Trophoblast cell (in vitro differentiated cells and primary cell): ENCODE data around the gene LPAR4.

Source experiments
- DNase-seq, 2 donors: peaks; one replicate each; pipeline ENCODE4 v3.0.0-alpha.2; 2016
- H2AFZ ChIP-seq: 2 replicates; pipeline ENCODE4 v1.6.1; 2013; ENCODE audit warnings: low read length, moderate library complexity, mild to moderate bottlenecking; ENCODE audit not compliant: insufficient read depth, poor library complexity
- H2AK5ac ChIP-seq: 2 replicates; pipeline ENCODE4 v1.6.1; 2013; ENCODE audit warnings: mild to moderate bottlenecking, low read length
- H2BK120ac ChIP-seq: 2 replicates; pipeline ENCODE4 v1.6.1; 2013; ENCODE audit warnings: low read length, mild to moderate bottlenecking, moderate library complexity; ENCODE audit not compliant: insufficient read depth, poor library complexity
- H2BK12ac ChIP-seq: 2 replicates; pipeline ENCODE4 v1.6.1; 2013; ENCODE audit warnings: mild to moderate bottlenecking, low read length, moderate library complexity
- H2BK5ac ChIP-seq: 2 replicates; pipeline ENCODE4 v1.6.1; 2013; ENCODE audit warnings: low read length, low read depth, moderate library complexity, mild to moderate bottlenecking; ENCODE audit not compliant: poor library complexity
- H3K14ac ChIP-seq: 2 replicates; pipeline ENCODE4 v1.6.1; 2013; ENCODE audit warnings: mild to moderate bottlenecking, low read length
- H3K18ac ChIP-seq: 2 replicates; pipeline ENCODE4 v1.6.1; 2013; ENCODE audit warnings: mild to moderate bottlenecking, low read length
- H3K23ac ChIP-seq: 2 replicates; pipeline ENCODE4 v1.6.1; 2013; ENCODE audit warnings: low read length
- H3K27ac ChIP-seq: 2 replicates; pipeline ENCODE4 v1.5.1; 2013; ENCODE audit warnings: low read depth, mild to moderate bottlenecking, inconsistent platforms, low read length, moderate library complexity
- H3K27me3 ChIP-seq: 2 replicates; pipeline ENCODE4 v1.6.1; 2013; ENCODE audit warnings: inconsistent platforms, mild to moderate bottlenecking, low read length, moderate library complexity; ENCODE audit not compliant: insufficient read depth
- H3K36me3 ChIP-seq, 2 experiments: 1 replicate in 1 of 2; 2 replicates in 1 of 2; pipeline ENCODE4 v1.6.1; 2013; ENCODE audit warnings: low read length in 2 of 2, mild to moderate bottlenecking in 2 of 2, moderate library complexity in 1 of 2; ENCODE audit not compliant: insufficient read depth in 2 of 2, control insufficient read depth in 1 of 2
- H3K4ac ChIP-seq: 2 replicates; pipeline ENCODE4 v1.6.1; 2013; ENCODE audit warnings: low read depth, mild to moderate bottlenecking, low read length, moderate library complexity
- H3K4me1 ChIP-seq, 2 experiments: 1 replicate in 1 of 2; 2 replicates in 1 of 2; pipeline ENCODE4 v1.6.1; 2013; ENCODE audit warnings: low read length in 2 of 2, mild to moderate bottlenecking in 2 of 2, moderate library complexity in 1 of 2; ENCODE audit not compliant: insufficient read depth in 2 of 2, control insufficient read depth in 1 of 2
- H3K4me2 ChIP-seq: 2 replicates; pipeline ENCODE4 v1.6.1; 2013; ENCODE audit warnings: inconsistent platforms, mild to moderate bottlenecking, low read length, moderate library complexity
- H3K4me3 ChIP-seq: 2 replicates; pipeline ENCODE4 v1.5.1; 2013; ENCODE audit warnings: mild to moderate bottlenecking, low read depth, low read length, inconsistent platforms
- H3K79me1 ChIP-seq: one replicate; pipeline ENCODE4 v1.6.1; 2013; ENCODE audit warnings: low read length
- H3K79me2 ChIP-seq: 2 replicates; pipeline ENCODE4 v1.6.1; 2013; ENCODE audit warnings: low read length, mild to moderate bottlenecking; ENCODE audit not compliant: control insufficient read depth, insufficient read depth, poor library complexity
- H3K9ac ChIP-seq: 2 replicates; pipeline ENCODE4 v1.6.1; 2013; ENCODE audit warnings: mild to moderate bottlenecking, low read length
- H3K9me3 ChIP-seq: 2 replicates; pipeline ENCODE4 v1.6.1; 2013; ENCODE audit warnings: low read depth, mild to moderate bottlenecking, control low read depth, inconsistent platforms, low read length; ENCODE audit not compliant: insufficient read depth
- H4K12ac ChIP-seq: 2 replicates; pipeline ENCODE4 v1.6.1; 2013; ENCODE audit warnings: low read depth, mild to moderate bottlenecking, low read length, moderate library complexity
- H4K8ac ChIP-seq: 2 replicates; pipeline ENCODE4 v1.6.1; 2013; ENCODE audit warnings: low read depth, mild to moderate bottlenecking, low read length, moderate library complexity
- H4K91ac ChIP-seq: one replicate; pipeline ENCODE4 v1.6.1; 2013; ENCODE audit warnings: low read depth, mild to moderate bottlenecking, low read length, moderate library complexity
- WGBS: extraction: QIAGEN DNeasy Blood & Tissue Kit; methylation state at CpG from one replicate; pipeline ENCODE4 v1.1.7; 2013; ENCODE audit warnings: missing lambda C conversion rate; ENCODE audit not compliant: insufficient read length, insufficient coverage; ENCODE audit errors: extremely low coverage; 5-methylcytosine and 5-hydroxymethylcytosine counted together

Gene LPAR4

DNA sequence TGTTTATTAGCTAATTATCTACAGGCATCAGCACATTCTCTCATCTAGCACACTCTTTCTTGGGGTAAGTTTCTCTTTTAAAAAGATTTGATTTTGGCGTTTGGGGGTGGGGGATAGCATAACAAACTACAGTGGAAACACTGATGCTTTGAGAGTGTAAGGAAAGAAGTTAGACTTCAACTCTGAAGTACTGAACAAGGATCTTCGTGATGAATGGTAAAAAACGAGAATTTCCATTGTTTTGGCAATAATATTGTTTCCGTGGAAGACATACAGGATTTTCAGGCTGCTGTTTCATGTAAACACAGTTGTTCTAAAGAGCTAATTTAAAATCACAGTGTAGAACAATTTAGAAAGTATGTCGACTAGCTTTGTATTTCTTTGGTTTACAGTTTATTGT lies 451 bp downstream of the LPAR4 start:
- Histone ChIP-seq H2BK12ac (no peak overlapping the region), H4K91ac (no peak overlapping the region), H3K4me1 (no peaks in the 10 kb centered on the region), H3K36me3 (no peaks in the 10 kb centered on the region), H3K79me1 (no peaks in the 10 kb centered on the region), H3K9me3 (no peaks in the 10 kb centered on the region), H3K27me3 (no peaks in the 10 kb centered on the region), H3K23ac (no peak overlapping the region), H4K8ac (no peak overlapping the region), H2AK5ac (no peak overlapping the region), H3K4me2 (no peak overlapping the region), H3K14ac (no peak overlapping the region), H3K27ac (no peak overlapping the region), H2BK120ac (no peak overlapping the region), H4K12ac (no peak overlapping the region), H3K9ac (no peak overlapping the region), H3K4ac (no peak overlapping the region), H3K79me2 (no peaks in the 10 kb centered on the region), H2BK5ac (no peak overlapping the region), H3K18ac (no peak overlapping the region), H3K4me3 (no peak overlapping the region), H2AFZ (no peak overlapping the region)
- DNase-seq = no peak
- no CpG with 5 or more reads among the region's 5 CpGs for WGBS

DNA sequence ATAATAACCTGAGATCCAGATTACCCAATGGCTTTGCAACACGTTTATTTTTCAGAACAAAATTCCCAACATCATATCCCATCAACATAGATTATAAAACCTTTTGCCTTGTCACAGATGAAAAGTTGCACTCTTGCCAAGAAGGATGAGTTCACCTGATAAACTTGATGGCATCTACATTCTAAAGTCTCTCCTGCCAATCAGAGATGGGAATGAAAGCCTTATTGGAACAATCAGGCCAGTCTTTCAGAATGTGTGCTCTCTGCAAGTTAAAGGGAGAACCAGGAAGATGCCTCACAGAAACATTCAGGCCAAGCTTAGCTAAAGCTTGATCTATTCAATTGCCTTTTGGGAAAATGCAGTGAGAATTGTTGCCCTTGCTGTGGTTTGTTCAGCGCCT lies 1.3 kb downstream of the LPAR4 start:
- Histone ChIP-seq H3K4me2 (no peak overlapping the region), H3K14ac (no peak overlapping the region), H4K12ac (no peak overlapping the region), H3K79me2 (no peaks in the 10 kb centered on the region), H3K27ac (no peak overlapping the region), H4K91ac (no peak overlapping the region), H2BK120ac (no peak overlapping the region), H3K4me1 (no peaks in the 10 kb centered on the region), H3K27me3 (no peaks in the 10 kb centered on the region), H3K23ac (no peak overlapping the region), H3K4me3 (no peak overlapping the region), H3K79me1 (no peaks in the 10 kb centered on the region), H4K8ac (no peak overlapping the region), H3K36me3 (no peaks in the 10 kb centered on the region), H3K9ac (no peak overlapping the region), H2BK12ac (no peak overlapping the region), H3K18ac (no peak overlapping the region), H2BK5ac (no peak overlapping the region), H3K9me3 (no peaks in the 10 kb centered on the region), H3K4ac (no peak overlapping the region), H2AK5ac (no peak overlapping the region), H2AFZ (no peak overlapping the region)
- WGBS = no CpG with 5 or more reads among the region's 2 CpGs
- no peak for DNase-seq

DNA sequence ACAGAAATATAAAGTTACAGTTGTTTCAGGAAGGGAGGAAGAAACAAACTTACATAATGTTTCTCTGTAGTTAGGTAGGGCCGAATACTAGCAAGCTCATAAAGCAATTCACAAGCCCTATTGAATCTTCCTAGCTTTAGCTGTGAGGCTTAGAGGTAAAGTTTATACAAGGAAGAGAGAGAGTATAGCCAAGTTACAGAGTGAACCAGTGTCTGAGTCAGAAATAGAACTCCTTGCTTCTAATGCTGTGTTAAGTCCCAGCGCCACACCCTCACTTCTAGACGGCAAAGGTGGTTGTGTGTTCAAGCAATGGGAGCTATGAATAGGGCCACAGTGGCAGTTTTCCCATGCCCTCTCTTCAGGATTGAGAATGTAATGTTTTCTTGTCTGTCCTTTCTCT lies 6.1 kb downstream of the LPAR4 start:
- Histone ChIP-seq H3K9ac (no peak overlapping the region), H2AK5ac (no peak overlapping the region), H3K27me3 (no peaks in the 10 kb centered on the region), H4K91ac (no peak overlapping the region), H4K8ac (no peak overlapping the region), H3K23ac (no peak overlapping the region), H3K4me3 (no peak overlapping the region), H3K4ac (no peak overlapping the region), H3K36me3 (no peaks in the 10 kb centered on the region), H2BK5ac (no peak overlapping the region), H2AFZ (no peak overlapping the region), H3K4me2 (no peak overlapping the region), H3K79me2 (no peaks in the 10 kb centered on the region), H3K27ac (no peak overlapping the region), H2BK12ac (no peak overlapping the region), H3K14ac (no peak overlapping the region), H3K79me1 (no peaks in the 10 kb centered on the region), H2BK120ac (no peak overlapping the region), H3K4me1 (no peaks in the 10 kb centered on the region), H3K18ac (no peak overlapping the region), H4K12ac (no peak overlapping the region), H3K9me3 (no peaks in the 10 kb centered on the region)
- no peak for DNase-seq
- no CpG with 5 or more reads among the region's 3 CpGs for WGBS

DNA sequence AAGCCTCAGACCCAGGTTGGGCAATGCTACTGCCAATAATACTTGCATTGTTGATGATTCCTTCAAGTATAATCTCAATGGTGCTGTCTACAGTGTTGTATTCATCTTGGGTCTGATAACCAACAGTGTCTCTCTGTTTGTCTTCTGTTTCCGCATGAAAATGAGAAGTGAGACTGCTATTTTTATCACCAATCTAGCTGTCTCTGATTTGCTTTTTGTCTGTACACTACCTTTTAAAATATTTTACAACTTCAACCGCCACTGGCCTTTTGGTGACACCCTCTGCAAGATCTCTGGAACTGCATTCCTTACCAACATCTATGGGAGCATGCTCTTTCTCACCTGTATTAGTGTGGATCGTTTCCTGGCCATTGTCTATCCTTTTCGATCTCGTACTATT lies 7.4 kb downstream of the LPAR4 start:
- no peak for DNase-seq
- Histone ChIP-seq H2BK120ac (no peak overlapping the region), H3K18ac (no peak overlapping the region), H4K12ac (no peak overlapping the region), H4K8ac (no peak overlapping the region), H3K27me3 (no peaks in the 10 kb centered on the region), H3K36me3 (no peaks in the 10 kb centered on the region), H3K4me3 (no peak overlapping the region), H3K9me3 (no peaks in the 10 kb centered on the region), H4K91ac (no peak overlapping the region), H2AK5ac (no peak overlapping the region), H3K4ac (no peak overlapping the region), H3K9ac (no peak overlapping the region), H3K79me1 (no peaks in the 10 kb centered on the region), H3K27ac (no peak overlapping the region), H2BK5ac (no peak overlapping the region), H2AFZ (no peak overlapping the region), H3K79me2 (no peaks in the 10 kb centered on the region), H3K4me1 (no peaks in the 10 kb centered on the region), H2BK12ac (no peak overlapping the region), H3K23ac (no peak overlapping the region), H3K14ac (no peak overlapping the region), H3K4me2 (no peak overlapping the region)
- no CpG with 5 or more reads among the region's 5 CpGs for WGBS
